Activated B cell treated with CpG ODN at 0.5 μM for 24 hours (primary cell): ENCODE data around the gene TMEM184B. TPM values are rescaled to one million over a fixed set of nuclear protein-coding genes. Genes with fewer than 3 reads are reported as not detected.

ENCODE experiments used
- ATAC-seq: fragments of 200-7000 bp; cut with Tn5 transposase; one replicate; pipeline ENCODE4 v1.10.0; 2021; ENCODE audit warnings: low read depth, mild to moderate bottlenecking, moderate library complexity
- CTCF ChIA-PET: fragments of 350-600 bp; sonication (Branson Sonifier 250); formaldehyde crosslinking; loops from one replicate; lab custom pipeline; 2021; ENCODE audit warnings: antibody characterized with exemption; lab: Charles Lee
- POLR2A ChIA-PET: fragments of 350-600 bp; sonication (Branson Sonifier 250); formaldehyde crosslinking; loops from one replicate; lab custom pipeline; 2021; ENCODE audit warnings: antibody characterized with exemption; lab: Charles Lee
- DNase-seq: peaks from one replicate; pipeline ENCODE4 v3.0.0; 2022
- H3K27ac Mint-ChIP-seq: one replicate; pipeline ENCODE4 v1.8.0; 2020; ENCODE audit warnings: mixed read lengths
- H3K27me3 Mint-ChIP-seq: one replicate; pipeline ENCODE4 v1.8.0; 2021; ENCODE audit warnings: mixed read lengths
- H3K36me3 Mint-ChIP-seq: one replicate; pipeline ENCODE4 v1.8.0; 2021; ENCODE audit warnings: low read depth, mixed read lengths
- H3K4me1 Mint-ChIP-seq: one replicate; pipeline ENCODE4 v1.8.0; 2021; ENCODE audit warnings: mixed read lengths
- H3K4me3 Mint-ChIP-seq: one replicate; pipeline ENCODE4 v1.8.0; 2020; ENCODE audit warnings: mild to moderate bottlenecking, mixed read lengths
- H3K9me3 Mint-ChIP-seq: one replicate; pipeline ENCODE4 v1.8.0; 2020; ENCODE audit warnings: mixed read lengths
- CTCF ChIP-seq: fragments of 200-600 bp; IDR thresholded peaks from one replicate; pipeline ENCODE4 v1.8.0; 2022; ENCODE audit warnings: antibody characterized with exemption, mild to moderate bottlenecking
- intact Hi-C: fragments of 100-400 bp; cut with micrococcal nuclease; formaldehyde crosslinking; loops from one replicate; pipeline ENCODE4 v1.15.1; 2024
- total RNA-seq: library from RNA; stranded (reverse); gene quantifications from 2 replicates; pipeline ENCODE4 v1.2.3, GENCODE V29; 2022

Gene TMEM184B
- total RNA-seq, 1 donor from 2014 or later: 24.0 TPM

- DNase-seq: no peak
- intact Hi-C loops: no loop called here
- Mint-ChIP-seq H3K27ac (no peak overlapping the region), H3K27me3 (no peaks in the 10 kb centered on the region), H3K4me3 (no peak overlapping the region), H3K4me1 (peaks cover 43% of the 10 kb centered on the region), H3K9me3 (no peaks in the 10 kb centered on the region), H3K36me3 (peaks cover 5% of the 10 kb centered on the region)
- ChIA-PET POLR2A (interaction anchor here (0.6 to 3.7 kb wide), 2 partner anchors 9 to 42 kb away, joined by 3 to 15 read pairs; no protein-coding TSS in a partner anchor), CTCF (no interaction called here)
- TF ChIP-seq CTCF: no peak
- no peak for ATAC-seq
Observed at GRCh38 chr22:38269466-38269865, 3.3 kb downstream of the TMEM184B start.

- TF ChIP-seq CTCF: no peak
- no peak overlapping the region for H3K27ac Mint-ChIP-seq
- no peaks in the 10 kb centered on the region for H3K27me3 Mint-ChIP-seq
- intact Hi-C loops: no loop called here
- peaks cover 1% of the 10 kb centered on the region for H3K36me3 Mint-ChIP-seq
- CTCF ChIA-PET: no interaction called here
- DNase-seq (no peak), ATAC-seq (no peak)
- H3K4me3 Mint-ChIP-seq: no peak overlapping the region
- no peaks in the 10 kb centered on the region for H3K9me3 Mint-ChIP-seq
- peaks cover 35% of the 10 kb centered on the region for H3K4me1 Mint-ChIP-seq
- POLR2A ChIA-PET: interaction anchor here (0.7 kb wide), 1 partner anchor 48 kb away, joined by 4 read pairs; no protein-coding TSS in a partner anchor
Observed at GRCh38 chr22:38267086-38267485, 5.7 kb downstream of the TMEM184B start.

- intact Hi-C loops: no loop called here
- ChIA-PET POLR2A (no interaction called here), CTCF (no interaction called here)
- Mint-ChIP-seq H3K36me3 (no peaks in the 10 kb centered on the region), H3K9me3 (no peaks in the 10 kb centered on the region), H3K27me3 (no peaks in the 10 kb centered on the region), H3K27ac (no peak overlapping the region), H3K4me3 (no peak overlapping the region), H3K4me1 (peaks cover 34% of the 10 kb centered on the region)
- no peak for TF ChIP-seq CTCF
- DNase-seq (no peak), ATAC-seq (no peak)
Observed at GRCh38 chr22:38266120-38266519, 6.7 kb downstream of the TMEM184B start.

GRCh38 chr22:38264322-38264843, 8.4 kb downstream of the TMEM184B start:
- Mint-ChIP-seq H3K36me3 (no peaks in the 10 kb centered on the region), H3K4me1 (peaks cover 47% of the 10 kb centered on the region), H3K27me3 (no peaks in the 10 kb centered on the region), H3K27ac (no peak overlapping the region), H3K9me3 (no peaks in the 10 kb centered on the region), H3K4me3 (no peak overlapping the region)
- DNase-seq: no peak
- ATAC-seq: no peak
- ChIA-PET CTCF (no interaction called here), POLR2A (no interaction called here)
- intact Hi-C loops: loop anchor here (5.0 kb wide), 1 partner anchor 62 kb away; the partner anchor contains the start of gene MAFF
- TF ChIP-seq CTCF: no peak

GRCh38 chr22:38262051-38262795, 10.6 kb downstream of the TMEM184B start:
- H3K27ac Mint-ChIP-seq: peak overlapping the region; percentile 57
- peak; percentile 34 for DNase-seq
- H3K36me3 Mint-ChIP-seq: no peaks in the 10 kb centered on the region
- no peaks in the 10 kb centered on the region for H3K9me3 Mint-ChIP-seq
- CTCF ChIA-PET: interaction anchor here (0.7 to 2.8 kb wide), 5 partner anchors 11 to 229 kb away, joined by 3 to 13 read pairs (median 6); partner anchors contain the start of gene TMEM184B
- H3K4me3 Mint-ChIP-seq: no peak overlapping the region
- H3K27me3 Mint-ChIP-seq: no peaks in the 10 kb centered on the region
- no peak for TF ChIP-seq CTCF
- intact Hi-C loops: loop anchor here (1.0 to 5.0 kb wide), 4 partner anchors 60 to 310 kb away; partner anchors contain the start of gene MAFF
- H3K4me1 Mint-ChIP-seq: peaks cover 44% of the 10 kb centered on the region
- POLR2A ChIA-PET: no interaction called here
- ATAC-seq: peak; percentile 38
